Rectal smooth muscle tissue (tissue), 1 donor: ENCODE data around the gene CRPPA.
"Not testable (repeated sequence)": the region's sequence is repeated elsewhere in the genome, so short reads cannot be mapped to it uniquely, and the experiment has no call there.

Experiments used
- H3K27ac ChIP-seq: one replicate; pipeline ENCODE4 v1.7.0; 2013; ENCODE audit warnings: low read depth, low read length, inconsistent platforms
- H3K27me3 ChIP-seq: one replicate; pipeline ENCODE4 v1.7.0; 2013; ENCODE audit warnings: low read length; ENCODE audit not compliant: control insufficient read depth, insufficient read depth
- H3K36me3 ChIP-seq: one replicate; pipeline ENCODE4 v1.7.0; 2013; ENCODE audit warnings: low read length; ENCODE audit not compliant: control insufficient read depth, insufficient read depth
- H3K4me1 ChIP-seq: one replicate; pipeline ENCODE4 v1.7.0; 2013; ENCODE audit warnings: low read length; ENCODE audit not compliant: control insufficient read depth, insufficient read depth
- H3K4me3 ChIP-seq: one replicate; pipeline ENCODE4 v1.7.0; 2013; ENCODE audit warnings: low read length
- H3K9ac ChIP-seq: one replicate; pipeline ENCODE4 v1.7.0; 2013; ENCODE audit warnings: low read length

Gene CRPPA

GRCh38 chr7:16443871-16444270 is 22.5 kb upstream of the CRPPA start:
- H3K9ac ChIP-seq, H3K36me3 ChIP-seq, H3K4me1 ChIP-seq, H3K4me3 ChIP-seq, H3K27ac ChIP-seq, H3K27me3 ChIP-seq: not testable (repeated sequence)

GRCh38 chr7:16438988-16439387 is 17.6 kb upstream of the CRPPA start:
- H3K9ac ChIP-seq = no peak overlapping the region
- no peak overlapping the region for H3K4me3 ChIP-seq
- H3K27ac ChIP-seq = no peak overlapping the region
- H3K27me3 ChIP-seq = no peaks in the 10 kb centered on the region
- H3K4me1 ChIP-seq = no peaks in the 10 kb centered on the region
- no peaks in the 10 kb centered on the region for H3K36me3 ChIP-seq

GRCh38 chr7:16436306-16436705 is 15.0 kb upstream of the CRPPA start:
- Histone ChIP-seq H3K4me1 (no peaks in the 10 kb centered on the region), H3K27ac (no peak overlapping the region), H3K27me3 (no peaks in the 10 kb centered on the region), H3K9ac (no peak overlapping the region), H3K4me3 (no peak overlapping the region), H3K36me3 (no peaks in the 10 kb centered on the region)

GRCh38 chr7:16433568-16434122 is 12.3 kb upstream of the CRPPA start:
- H3K4me3 ChIP-seq = no peak overlapping the region
- H3K27me3 ChIP-seq = no peaks in the 10 kb centered on the region
- H3K4me1 ChIP-seq = no peaks in the 10 kb centered on the region
- no peaks in the 10 kb centered on the region for H3K36me3 ChIP-seq
- no peak overlapping the region for H3K9ac ChIP-seq
- no peak overlapping the region for H3K27ac ChIP-seq

GRCh38 chr7:16432425-16432731 is 11.0 kb upstream of the CRPPA start:
- Histone ChIP-seq H3K27ac (no peak overlapping the region), H3K4me1 (no peaks in the 10 kb centered on the region), H3K36me3 (no peaks in the 10 kb centered on the region), H3K27me3 (no peaks in the 10 kb centered on the region), H3K9ac (no peak overlapping the region), H3K4me3 (no peak overlapping the region)

- H3K27me3 ChIP-seq = no peaks in the 10 kb centered on the region
- H3K27ac ChIP-seq = no peak overlapping the region
- H3K4me1 ChIP-seq = no peaks in the 10 kb centered on the region
Measured at GRCh38 chr7:16431646-16432424, 10.5 kb upstream of the CRPPA start.

GRCh38 chr7:16430133-16430532 is 8.8 kb upstream of the CRPPA start:
- no peak overlapping the region for H3K27ac ChIP-seq
- H3K27me3 ChIP-seq = no peaks in the 10 kb centered on the region
- no peak overlapping the region for H3K4me3 ChIP-seq
- no peaks in the 10 kb centered on the region for H3K36me3 ChIP-seq
- H3K4me1 ChIP-seq = no peaks in the 10 kb centered on the region
- no peak overlapping the region for H3K9ac ChIP-seq

More at GRCh38 chr7:16431646-16432424, 10.5 kb upstream of the CRPPA start:
- H3K9ac ChIP-seq = no peak overlapping the region
- H3K4me3 ChIP-seq = no peak overlapping the region
- H3K36me3 ChIP-seq = no peaks in the 10 kb centered on the region

GRCh38 chr7:16428672-16429071 is 7.3 kb upstream of the CRPPA start:
- no peaks in the 10 kb centered on the region for H3K4me1 ChIP-seq
- H3K9ac ChIP-seq = no peak overlapping the region
- H3K27ac ChIP-seq = no peak overlapping the region
- no peak overlapping the region for H3K4me3 ChIP-seq
- H3K27me3 ChIP-seq = no peaks in the 10 kb centered on the region
- no peaks in the 10 kb centered on the region for H3K36me3 ChIP-seq

GRCh38 chr7:16428182-16428581 is 6.8 kb upstream of the CRPPA start:
- H3K27ac ChIP-seq = no peak overlapping the region
- H3K4me3 ChIP-seq = no peak overlapping the region
- H3K27me3 ChIP-seq = no peaks in the 10 kb centered on the region
- H3K4me1 ChIP-seq = no peaks in the 10 kb centered on the region
- no peaks in the 10 kb centered on the region for H3K36me3 ChIP-seq
- no peak overlapping the region for H3K9ac ChIP-seq

- H3K4me3 ChIP-seq = no peak overlapping the region
- H3K27ac ChIP-seq = no peak overlapping the region
- peaks cover 16% of the 10 kb centered on the region for H3K4me1 ChIP-seq
- H3K27me3 ChIP-seq = no peaks in the 10 kb centered on the region
- H3K9ac ChIP-seq = no peak overlapping the region
- H3K36me3 ChIP-seq = no peaks in the 10 kb centered on the region
Measured at GRCh38 chr7:16423761-16424160, 2.4 kb upstream of the CRPPA start.

GRCh38 chr7:16422917-16423316 is 1.6 kb upstream of the CRPPA start:
- H3K4me1 ChIP-seq = peaks cover 16% of the 10 kb centered on the region
- H3K27ac ChIP-seq = peak overlapping the region; percentile 64
- H3K9ac ChIP-seq = no peak overlapping the region
- no peaks in the 10 kb centered on the region for H3K36me3 ChIP-seq
- no peak overlapping the region for H3K4me3 ChIP-seq
- H3K27me3 ChIP-seq = no peaks in the 10 kb centered on the region

GRCh38 chr7:16422103-16422435 is 731 bp upstream of the CRPPA start:
- H3K9ac ChIP-seq = no peak overlapping the region
- peaks cover 16% of the 10 kb centered on the region for H3K4me1 ChIP-seq
- no peaks in the 10 kb centered on the region for H3K36me3 ChIP-seq
- peak overlapping the region; percentile 77 for H3K4me3 ChIP-seq
- H3K27me3 ChIP-seq = no peaks in the 10 kb centered on the region
- H3K27ac ChIP-seq = peak overlapping the region; percentile 98

GRCh38 chr7:16420649-16421332 is 547 bp downstream of the CRPPA start:
- Histone ChIP-seq H3K4me1 (peaks cover 16% of the 10 kb centered on the region), H3K9ac (peak overlapping the region; percentile 76), H3K36me3 (no peaks in the 10 kb centered on the region), H3K27me3 (no peaks in the 10 kb centered on the region), H3K27ac (peak overlapping the region; percentile 98), H3K4me3 (peak overlapping the region; percentile 77)
